OCI-LY7 (cell line): ENCODE measurements around the gene RPRD1B. TPM values are rescaled to one million over a fixed set of nuclear protein-coding genes. Genes with fewer than 3 reads are reported as not detected.

Experiments used
- BruUV-seq: library from RNA; stranded (reverse); fragments of 400-500 nt; replicated peaks from 2 replicates; lab custom pipeline; 2021; lab: Mats Ljungman, UMichigan
- CTCF ChIA-PET: fragments of 300-600 bp; sonication (Branson Sonifier 250); formaldehyde crosslinking; loops from one replicate; lab custom pipeline; 2022; ENCODE audit warnings: antibody characterized with exemption; ENCODE audit not compliant: unreplicated experiment; lab: Charles Lee
- POLR2A ChIA-PET: fragments of 300-600 bp; sonication (Branson Sonifier 250); formaldehyde crosslinking; loops from one replicate; lab custom pipeline; 2022; ENCODE audit warnings: antibody characterized with exemption; lab: Charles Lee
- DNase-seq: peaks from one replicate; pipeline ENCODE4 v3.0.0-alpha.2; 2015; ENCODE audit warnings: low spot score
- H2AFZ ChIP-seq: fragments of 200-600 bp; sonication (generic), shearing (Covaris generic); 2 replicates; pipeline ENCODE4 v1.6.1; 2014; ENCODE audit warnings: mild to moderate bottlenecking, antibody characterized with exemption, low read length, moderate library complexity
- H3K27ac ChIP-seq: fragments of 200-600 bp; sonication (generic); 2 replicates; pipeline ENCODE4 v1.5.1; 2014; ENCODE audit warnings: mixed run types, low read depth, mild to moderate bottlenecking, moderate library complexity, low read length, inconsistent platforms; ENCODE audit not compliant: poor library complexity, severe bottlenecking
- H3K36me3 ChIP-seq: fragments of 200-600 bp; sonication (generic); 2 replicates; pipeline ENCODE4 v1.6.1; 2014; ENCODE audit warnings: mild to moderate bottlenecking, antibody characterized with exemption, low read length, moderate library complexity, mixed read lengths; ENCODE audit not compliant: insufficient read depth
- H3K4me1 ChIP-seq: fragments of 200-600 bp; sonication (generic); 2 replicates; pipeline ENCODE4 v1.5.1; 2014; ENCODE audit warnings: mild to moderate bottlenecking, low read length; ENCODE audit not compliant: insufficient read depth, poor library complexity, severe bottlenecking
- H3K4me2 ChIP-seq: fragments of 200-600 bp; sonication (generic); 2 replicates; pipeline ENCODE4 v1.6.1; 2014; ENCODE audit warnings: mild to moderate bottlenecking, low read length
- H3K4me3 ChIP-seq: fragments of 200-600 bp; sonication (generic); 2 replicates; pipeline ENCODE4 v1.5.1; 2014; ENCODE audit warnings: mild to moderate bottlenecking, low read depth, low read length; ENCODE audit not compliant: poor library complexity, severe bottlenecking
- H3K79me2 ChIP-seq: fragments of 200-600 bp; sonication (generic); 2 replicates; pipeline ENCODE4 v1.6.1; 2016; ENCODE audit warnings: low read depth, mild to moderate bottlenecking, low read length, moderate library complexity, mixed read lengths; ENCODE audit not compliant: insufficient read depth
- H3K9me2 ChIP-seq: fragments of 200-600 bp; sonication (generic); 2 replicates; pipeline ENCODE4 v1.6.1; 2016; ENCODE audit warnings: mild to moderate bottlenecking, low read length, mixed read lengths; ENCODE audit not compliant: insufficient read depth
- H3K9me3 ChIP-seq: fragments of 200-600 bp; sonication (generic); 2 replicates; pipeline ENCODE4 v1.6.1; 2014; ENCODE audit warnings: mild to moderate bottlenecking, mixed run types, low read length, mixed read lengths
- H4K20me1 ChIP-seq: fragments of 200-600 bp; sonication (generic); 2 replicates; pipeline ENCODE4 v1.6.1; 2014; ENCODE audit warnings: mild to moderate bottlenecking, antibody characterized with exemption, low read length, moderate library complexity, mixed read lengths; ENCODE audit not compliant: insufficient read depth
- EZH2phosphoT487 ChIP-seq: fragments of 200-600 bp; sonication (generic); IDR thresholded peaks from 2 replicates; pipeline ENCODE4 v1.6.1; 2018; ENCODE audit warnings: low read depth, borderline replicate concordance, mild to moderate bottlenecking, mixed run types, antibody characterized with exemption, low read length, moderate library complexity, mixed read lengths
- intact Hi-C: fragments of 100-400 bp; cut with micrococcal nuclease; formaldehyde crosslinking; loops from one replicate; pipeline ENCODE4 v1.10.0; 2022; ENCODE audit not compliant: unreplicated experiment
- total RNA-seq, 2 experiments: library from RNA; depleted of rRNA in 1 of 2; stranded (reverse); fragments of >200 nt in 1 of 2; shearing (Covaris generic) in 1 of 2; gene quantifications; 2 replicates each; pipeline ENCODE4 v1.2.3, GENCODE V29; 2014 to 2022
- TF ChIP-seq, protein P1 (sequence below): fragments of 200-600 bp; sonication (generic); conservative IDR thresholded peaks from 2 replicates; pipeline ENCODE4 v1.5.1; 2014; ENCODE audit warnings: mild to moderate bottlenecking, antibody characterized with exemption, low read length, moderate library complexity, mixed read lengths

The RPRD1B gene
- total RNA-seq, 2 experiments from 2014 or later = 45.6 to 67.9 TPM

DNA sequence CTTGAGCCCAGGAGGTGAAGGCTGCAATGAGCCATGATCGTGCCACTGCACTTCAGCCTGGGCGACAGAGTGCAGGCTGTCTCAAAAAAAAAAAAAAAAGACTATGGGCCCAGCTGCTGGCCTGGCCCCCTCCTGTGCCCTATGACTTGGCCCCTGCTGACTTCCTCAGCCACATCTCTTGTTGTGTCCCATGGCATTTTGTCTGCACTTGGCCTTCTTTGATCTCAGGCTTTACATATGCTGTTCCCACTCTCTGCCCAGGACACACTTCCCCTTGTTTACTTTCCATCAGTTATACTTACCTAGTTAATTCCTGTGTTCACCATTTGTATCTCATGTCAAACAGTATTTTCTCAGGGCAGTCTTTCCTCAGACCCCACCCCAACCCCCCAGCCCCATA, 44.5 kb downstream of the RPRD1B start:
- no peaks in the 10 kb centered on the region; the same call in 1 of the 2 replicates for H3K9me3 ChIP-seq
- 0 out of 2 replicates have a peak, but pooled peaks cover 6% of the 10 kb centered on the region for H4K20me1 ChIP-seq
- H3K79me2 ChIP-seq = peaks cover 25% of the 10 kb centered on the region
- DNase-seq = no peak
- BruUV-seq = no TSS peak
- no peak overlapping the region for H3K4me3 ChIP-seq
- H3K27ac ChIP-seq = no peak overlapping the region
- POLR2A ChIA-PET = interaction anchor here (0.6 to 1.1 kb wide), 2 partner anchors 25 to 63 kb away, joined by 3 to 5 read pairs; no protein-coding TSS in a partner anchor
- no peak for TF ChIP-seq EZH2phosphoT487
- TF ChIP-seq, protein P1, sequence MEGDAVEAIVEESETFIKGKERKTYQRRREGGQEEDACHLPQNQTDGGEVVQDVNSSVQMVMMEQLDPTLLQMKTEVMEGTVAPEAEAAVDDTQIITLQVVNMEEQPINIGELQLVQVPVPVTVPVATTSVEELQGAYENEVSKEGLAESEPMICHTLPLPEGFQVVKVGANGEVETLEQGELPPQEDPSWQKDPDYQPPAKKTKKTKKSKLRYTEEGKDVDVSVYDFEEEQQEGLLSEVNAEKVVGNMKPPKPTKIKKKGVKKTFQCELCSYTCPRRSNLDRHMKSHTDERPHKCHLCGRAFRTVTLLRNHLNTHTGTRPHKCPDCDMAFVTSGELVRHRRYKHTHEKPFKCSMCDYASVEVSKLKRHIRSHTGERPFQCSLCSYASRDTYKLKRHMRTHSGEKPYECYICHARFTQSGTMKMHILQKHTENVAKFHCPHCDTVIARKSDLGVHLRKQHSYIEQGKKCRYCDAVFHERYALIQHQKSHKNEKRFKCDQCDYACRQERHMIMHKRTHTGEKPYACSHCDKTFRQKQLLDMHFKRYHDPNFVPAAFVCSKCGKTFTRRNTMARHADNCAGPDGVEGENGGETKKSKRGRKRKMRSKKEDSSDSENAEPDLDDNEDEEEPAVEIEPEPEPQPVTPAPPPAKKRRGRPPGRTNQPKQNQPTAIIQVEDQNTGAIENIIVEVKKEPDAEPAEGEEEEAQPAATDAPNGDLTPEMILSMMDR = no peak
- peaks cover 94% of the 10 kb centered on the region for H3K36me3 ChIP-seq
- no peak overlapping the region for H2AFZ ChIP-seq
- CTCF ChIA-PET = no interaction called here
- intact Hi-C loops = no loop called here
- no peak overlapping the region for H3K4me2 ChIP-seq
- no peaks in the 10 kb centered on the region for H3K4me1 ChIP-seq
- H3K9me2 ChIP-seq = no peaks in the 10 kb centered on the region

DNA sequence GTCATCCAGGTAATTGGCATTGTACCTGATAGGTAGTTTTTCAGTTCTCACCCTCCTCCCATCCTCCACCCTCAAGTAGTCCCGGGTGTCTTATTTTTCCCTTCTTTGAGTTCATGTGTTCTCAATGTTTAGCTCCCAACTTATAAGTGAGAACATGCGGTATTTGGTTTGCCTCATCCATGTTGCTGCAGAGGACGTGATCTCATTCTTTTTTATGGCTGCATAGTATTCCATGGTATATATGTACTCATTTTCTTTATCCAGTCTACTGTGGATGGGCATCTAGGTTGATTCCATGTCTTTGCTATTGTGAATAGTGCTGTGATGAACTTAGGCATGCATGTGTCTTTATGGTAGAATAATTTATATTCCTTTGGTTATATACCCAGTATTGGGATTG, 45.8 kb downstream of the RPRD1B start:
- H3K79me2 ChIP-seq = peaks cover 22% of the 10 kb centered on the region
- H3K9me3 ChIP-seq = no peaks in the 10 kb centered on the region; the same call in 1 of the 2 replicates
- ChIA-PET CTCF (no interaction called here), POLR2A (no interaction called here)
- H3K4me2 ChIP-seq = no peak overlapping the region
- H3K36me3 ChIP-seq = peaks cover 94% of the 10 kb centered on the region
- no peaks in the 10 kb centered on the region for H3K4me1 ChIP-seq
- DNase-seq = no peak
- no peaks in the 10 kb centered on the region for H3K9me2 ChIP-seq
- TF ChIP-seq EZH2phosphoT487 = no peak
- TF ChIP-seq, protein P1 = no peak
- H3K27ac ChIP-seq = no peak overlapping the region
- intact Hi-C loops = no loop called here
- BruUV-seq = no TSS peak
- no peak overlapping the region for H2AFZ ChIP-seq
- H4K20me1 ChIP-seq = 0 out of 2 replicates have a peak, but pooled peaks cover 6% of the 10 kb centered on the region
- no peak overlapping the region for H3K4me3 ChIP-seq

DNA sequence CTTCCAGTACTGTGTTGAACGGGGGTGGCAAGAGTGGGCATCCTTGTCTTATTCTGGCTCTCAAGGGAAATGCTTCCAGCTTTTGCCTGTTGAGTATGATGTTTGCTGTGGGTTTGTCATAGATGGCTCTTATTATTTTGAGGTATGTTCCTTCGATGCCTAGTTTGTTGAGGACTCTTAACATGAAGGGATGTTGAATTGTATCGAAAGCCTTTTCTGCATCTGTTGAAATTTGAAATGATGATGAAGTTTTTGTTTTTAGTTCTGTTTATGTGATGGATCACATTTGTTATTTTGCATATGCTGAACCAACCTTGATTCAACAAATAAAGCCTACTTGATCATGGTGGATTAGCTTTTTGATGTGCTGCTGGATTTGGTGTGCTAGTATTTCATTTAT, 48.0 kb downstream of the RPRD1B start:
- BruUV-seq = no TSS peak
- ChIA-PET POLR2A (no interaction called here), CTCF (no interaction called here)
- Histone ChIP-seq H3K9me2 (no peaks in the 10 kb centered on the region), H3K4me3 (no peak overlapping the region), H3K4me2 (no peak overlapping the region), H3K79me2 (peaks cover 22% of the 10 kb centered on the region), H2AFZ (no peak overlapping the region), H3K36me3 (peaks cover 89% of the 10 kb centered on the region), H3K4me1 (no peaks in the 10 kb centered on the region), H3K27ac (no peak overlapping the region), H4K20me1 (0 out of 2 replicates have a peak, but pooled peaks cover 6% of the 10 kb centered on the region), H3K9me3 (no peaks in the 10 kb centered on the region; the same call in 1 of the 2 replicates)
- TF ChIP-seq, protein P1 = no peak
- TF ChIP-seq EZH2phosphoT487 = no peak
- DNase-seq = no peak
- intact Hi-C loops = no loop called here
